Measurements from ENCODE around the gene HOXB7. TPM values are rescaled to one million over a fixed set of nuclear protein-coding genes. Genes with fewer than 3 reads are reported as not detected.

Gene HOXB7
- total and polyA plus RNA-seq, 2 of the 13 experiments (the other 11 are each of a cell fraction or from before 2014, with no cell fraction given): 0.04 TPM; not detected in 1

GRCh38 chr17:48631693-48632578, 21.1 kb upstream of the HOXB7 start:
- no peak overlapping the region for H3K9ac ChIP-seq (ENCODE audit: insufficient read depth, low read depth, low read length)
- H3K4me3 ChIP-seq (replicated peaks in 1 of 3; ENCODE audit: insufficient read depth in 1 of 3, low read depth in 2 of 3, low read length in 3 of 3): no peak overlapping the region
- H3K9me3 ChIP-seq (ENCODE audit: low read length): no peaks in the 10 kb centered on the region
- H3K79me2 ChIP-seq (ENCODE audit: insufficient read depth, low read length): no peaks in the 10 kb centered on the region
- no peak for TF ChIP-seq CCAR2 (optimal IDR thresholded peaks at IDR 0.05; ENCODE audit: low read depth, low read length)
- no peak for TF ChIP-seq PAF1 (CRISPR knock-in tag; IDR thresholded peaks at IDR 0.05)
- no peak for TF ChIP-seq POLR2G (IDR thresholded peaks at IDR 0.05; ENCODE audit: low read depth, low read length)
- TF ChIP-seq MBNL3 (CRISPR knock-in tag; conservative IDR thresholded peaks at IDR 0.05): no peak
- TF ChIP-seq, protein P1, sequence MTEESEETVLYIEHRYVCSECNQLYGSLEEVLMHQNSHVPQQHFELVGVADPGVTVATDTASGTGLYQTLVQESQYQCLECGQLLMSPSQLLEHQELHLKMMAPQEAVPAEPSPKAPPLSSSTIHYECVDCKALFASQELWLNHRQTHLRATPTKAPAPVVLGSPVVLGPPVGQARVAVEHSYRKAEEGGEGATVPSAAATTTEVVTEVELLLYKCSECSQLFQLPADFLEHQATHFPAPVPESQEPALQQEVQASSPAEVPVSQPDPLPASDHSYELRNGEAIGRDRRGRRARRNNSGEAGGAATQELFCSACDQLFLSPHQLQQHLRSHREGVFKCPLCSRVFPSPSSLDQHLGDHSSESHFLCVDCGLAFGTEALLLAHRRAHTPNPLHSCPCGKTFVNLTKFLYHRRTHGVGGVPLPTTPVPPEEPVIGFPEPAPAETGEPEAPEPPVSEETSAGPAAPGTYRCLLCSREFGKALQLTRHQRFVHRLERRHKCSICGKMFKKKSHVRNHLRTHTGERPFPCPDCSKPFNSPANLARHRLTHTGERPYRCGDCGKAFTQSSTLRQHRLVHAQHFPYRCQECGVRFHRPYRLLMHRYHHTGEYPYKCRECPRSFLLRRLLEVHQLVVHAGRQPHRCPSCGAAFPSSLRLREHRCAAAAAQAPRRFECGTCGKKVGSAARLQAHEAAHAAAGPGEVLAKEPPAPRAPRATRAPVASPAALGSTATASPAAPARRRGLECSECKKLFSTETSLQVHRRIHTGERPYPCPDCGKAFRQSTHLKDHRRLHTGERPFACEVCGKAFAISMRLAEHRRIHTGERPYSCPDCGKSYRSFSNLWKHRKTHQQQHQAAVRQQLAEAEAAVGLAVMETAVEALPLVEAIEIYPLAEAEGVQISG (CRISPR knock-in tag; IDR thresholded peaks at IDR 0.05): no peak
- TF ChIP-seq SP1 (IDR thresholded peaks at IDR 0.05): no peak
- TF ChIP-seq SP1 (CRISPR knock-in tag; IDR thresholded peaks at IDR 0.05): no peak
- no peak for TF ChIP-seq TAF1 (CRISPR knock-in tag; IDR thresholded peaks at IDR 0.05)
- no peak overlapping the region for H2AFZ ChIP-seq (ENCODE audit: low read length)
- no peaks in the 10 kb centered on the region for H4K20me1 ChIP-seq (ENCODE audit: insufficient read depth, low read length)
- intact Hi-C loops (cut with micrococcal nuclease; ENCODE audit: unreplicated experiment): no loop called here
- 0 out of 2 replicates have a peak, but pooled peaks cover 4% of the 10 kb centered on the region for H3K4me1 ChIP-seq (ENCODE audit: insufficient read depth, low read length)
- ATAC-seq (no peak), FAIRE-seq (no peak), DNase-seq (ENCODE audit: low spot score) (no peak)
- ChIA-PET CTCF (ENCODE audit: low intra/inter-chr PET ratio, low total read pairs) (no interaction called here), POLR2A (no interaction called here)
- in situ Hi-C loops (cut with HindIII; ENCODE audit: extremely low pct_ligation_motif_present, low pct_unique_long_range_greater_than_20kb): no loop called here
- WGBS (ENCODE audit: low lambda C conversion rate): 6% methylated on average over 7 of the region's 7 CpGs
- no TSS peak for BruUV-seq (replicated peaks)
- no peak overlapping the region for H3K4me2 ChIP-seq (ENCODE audit: low read depth, low read length)
- H3K27ac ChIP-seq (ENCODE audit: extremely low read length, insufficient read depth, low read length): no peak overlapping the region
- H3K36me3 ChIP-seq (replicated peaks in 1 of 2; ENCODE audit: control insufficient read depth in 1 of 2, insufficient read depth in 2 of 2, low read length in 2 of 2): no peaks in the 10 kb centered on the region
- H3K27me3 ChIP-seq (ENCODE audit: control insufficient read depth in 1 of 2, insufficient read depth in 2 of 2, low read length in 2 of 2): peaks cover 33 to 97% of the 10 kb centered on the region in 2 experiments

All from HepG2 (cell line).